Peyer's patch (tissue), 4 donors: ENCODE data around the gene EN2.

Source experiments
- POLR2A ChIP-seq, 2 donors: fragments of 450-650 bp; IDR thresholded peaks; one replicate each; pipeline ENCODE4 v1.5.1; 2017; ENCODE audit warnings: antibody characterized with exemption in 2 of 2, mild to moderate bottlenecking in 2 of 2, moderate library complexity in 2 of 2
- TF ChIP-seq, protein P1 (sequence below), 6 experiments: fragments of 450-650 bp in 4 of 6; fragments of 200-600 bp in 2 of 6; sonication (generic) in 1 of 6; IDR thresholded peaks; one replicate each; pipeline ENCODE4 v1.5.1; 2017 to 2019; ENCODE audit warnings: antibody characterized with exemption in 6 of 6, mild to moderate bottlenecking in 3 of 6, moderate library complexity in 1 of 6

DNA sequence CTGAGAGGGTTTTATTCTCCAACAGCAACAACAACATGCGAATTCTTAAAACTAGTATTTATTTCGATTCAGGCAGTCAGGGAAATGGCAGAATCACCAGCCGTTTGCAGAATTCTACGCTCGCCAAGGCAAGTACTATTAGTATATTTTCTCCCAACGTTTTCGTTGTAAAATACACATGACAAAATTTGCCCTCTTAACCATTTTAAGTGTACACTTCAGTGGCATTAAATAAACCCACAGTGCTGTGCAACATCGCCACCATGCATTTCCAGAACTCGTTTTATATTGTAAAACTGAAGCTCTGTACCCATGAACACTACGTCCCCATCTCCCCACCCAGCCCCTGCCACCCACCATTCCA is 10.8 kb downstream of the EN2 start:
- TF ChIP-seq, protein P1, sequence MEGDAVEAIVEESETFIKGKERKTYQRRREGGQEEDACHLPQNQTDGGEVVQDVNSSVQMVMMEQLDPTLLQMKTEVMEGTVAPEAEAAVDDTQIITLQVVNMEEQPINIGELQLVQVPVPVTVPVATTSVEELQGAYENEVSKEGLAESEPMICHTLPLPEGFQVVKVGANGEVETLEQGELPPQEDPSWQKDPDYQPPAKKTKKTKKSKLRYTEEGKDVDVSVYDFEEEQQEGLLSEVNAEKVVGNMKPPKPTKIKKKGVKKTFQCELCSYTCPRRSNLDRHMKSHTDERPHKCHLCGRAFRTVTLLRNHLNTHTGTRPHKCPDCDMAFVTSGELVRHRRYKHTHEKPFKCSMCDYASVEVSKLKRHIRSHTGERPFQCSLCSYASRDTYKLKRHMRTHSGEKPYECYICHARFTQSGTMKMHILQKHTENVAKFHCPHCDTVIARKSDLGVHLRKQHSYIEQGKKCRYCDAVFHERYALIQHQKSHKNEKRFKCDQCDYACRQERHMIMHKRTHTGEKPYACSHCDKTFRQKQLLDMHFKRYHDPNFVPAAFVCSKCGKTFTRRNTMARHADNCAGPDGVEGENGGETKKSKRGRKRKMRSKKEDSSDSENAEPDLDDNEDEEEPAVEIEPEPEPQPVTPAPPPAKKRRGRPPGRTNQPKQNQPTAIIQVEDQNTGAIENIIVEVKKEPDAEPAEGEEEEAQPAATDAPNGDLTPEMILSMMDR (IDR thresholded peaks at IDR 0.05) = no peak
- TF ChIP-seq POLR2A (IDR thresholded peaks at IDR 0.05) = no peak
